Spinal cord (tissue), 10 donors: ENCODE results near the gene GHRHR. TPM values are rescaled to one million over a fixed set of nuclear protein-coding genes. Genes with fewer than 3 reads are reported as not detected.

Experiments
- DNase-seq, 6 donors: peaks; one replicate each; pipeline versions ENCODE4 v3.0.0 to v3.0.0-alpha.2; 2013 to 2015; ENCODE audit warnings: low spot score in 6 of 6, low read depth in 4 of 6
- H3K27ac ChIP-seq: one replicate; pipeline ENCODE4 v1.5.1; 2013; ENCODE audit warnings: low read depth, low read length, control low read depth
- H3K27me3 ChIP-seq: one replicate; pipeline ENCODE4 v1.6.1; 2013; ENCODE audit warnings: low read length; ENCODE audit not compliant: control insufficient read depth, insufficient read depth
- H3K36me3 ChIP-seq: one replicate; pipeline ENCODE4 v1.6.1; 2013; ENCODE audit warnings: low read length; ENCODE audit not compliant: control insufficient read depth, insufficient read depth
- H3K4me1 ChIP-seq: one replicate; pipeline ENCODE4 v1.6.1; 2013; ENCODE audit warnings: low read length; ENCODE audit not compliant: control insufficient read depth, insufficient read depth
- H3K4me3 ChIP-seq: one replicate; pipeline ENCODE4 v1.5.1; 2013; ENCODE audit warnings: low read depth, low read length, control low read depth
- H3K9me3 ChIP-seq: one replicate; pipeline ENCODE4 v1.6.1; 2013; ENCODE audit warnings: low read length; ENCODE audit not compliant: control insufficient read depth, insufficient read depth
- WGBS: methylation state at CpG from one replicate; pipeline ENCODE4 v1.1.5; 2013; ENCODE audit warnings: missing lambda C conversion rate; ENCODE audit not compliant: insufficient coverage; 5-methylcytosine and 5-hydroxymethylcytosine counted together
- polyA plus RNA-seq, 2 donors: library from polyadenylated mRNA; unstranded; fragments of 120-200 nt; gene quantifications; one replicate each; pipeline ENCODE4 v1.2.1, GENCODE V29; 2013; ENCODE audit not compliant: insufficient read length in 2 of 2
- total RNA-seq, 2 donors: library from RNA; depleted of rRNA in 1 of 2; stranded (reverse); fragments of 120-200 nt in 1 of 2; fragments of >200 nt in 1 of 2; gene quantifications; one replicate each; pipeline versions ENCODE4 v1.2.3 to v1.2.4, GENCODE V29; 2013 to 2014
- donor health status: healthy.

GHRHR gene
- total and polyA plus RNA-seq, 4 donors: 2.7 to 5.2 (median 4.3) TPM

GRCh38 chr7:30971840-30972563, 8.2 kb downstream of the GHRHR start:
- Histone ChIP-seq H3K4me3 (no peak overlapping the region), H3K4me1 (peaks cover 8% of the 10 kb centered on the region), H3K27me3 (peaks cover 5% of the 10 kb centered on the region), H3K36me3 (no peaks in the 10 kb centered on the region), H3K9me3 (no peaks in the 10 kb centered on the region), H3K27ac (no peak overlapping the region)
- no peak for DNase-seq
- 61% methylated on average over 9 of the region's 15 CpGs for WGBS

GRCh38 chr7:30973292-30973691, 9.5 kb downstream of the GHRHR start:
- no peak overlapping the region for H3K27ac ChIP-seq
- no peaks in the 10 kb centered on the region for H3K36me3 ChIP-seq
- WGBS: 74% methylated on average over 3 of the region's 3 CpGs
- H3K27me3 ChIP-seq: peaks cover 5% of the 10 kb centered on the region
- DNase-seq: no peak
- no peak overlapping the region for H3K4me3 ChIP-seq
- no peaks in the 10 kb centered on the region for H3K9me3 ChIP-seq
- peaks cover 8% of the 10 kb centered on the region for H3K4me1 ChIP-seq

GRCh38 chr7:30973791-30974604, 10.2 kb downstream of the GHRHR start:
- Histone ChIP-seq H3K4me3 (no peak overlapping the region), H3K36me3 (no peaks in the 10 kb centered on the region), H3K9me3 (no peaks in the 10 kb centered on the region), H3K27me3 (peaks cover 8% of the 10 kb centered on the region), H3K27ac (no peak overlapping the region), H3K4me1 (peaks cover 8% of the 10 kb centered on the region)
- no peak for DNase-seq
- WGBS: 94% methylated on average over 13 of the region's 18 CpGs

GRCh38 chr7:30974605-30975255, 11.0 kb downstream of the GHRHR start:
- H3K36me3 ChIP-seq: no peaks in the 10 kb centered on the region
- no peaks in the 10 kb centered on the region for H3K9me3 ChIP-seq
- no peak overlapping the region for H3K4me3 ChIP-seq
- 20% methylated on average over 7 of the region's 7 CpGs for WGBS
- H3K27me3 ChIP-seq: peaks cover 10% of the 10 kb centered on the region
- no peak overlapping the region for H3K27ac ChIP-seq
- peaks cover 8% of the 10 kb centered on the region for H3K4me1 ChIP-seq
- DNase-seq: no peak

GRCh38 chr7:30975256-30975899, 11.6 kb downstream of the GHRHR start:
- Histone ChIP-seq H3K27me3 (peaks cover 10% of the 10 kb centered on the region), H3K4me3 (no peak overlapping the region), H3K36me3 (no peaks in the 10 kb centered on the region), H3K4me1 (peaks cover 8% of the 10 kb centered on the region), H3K9me3 (no peaks in the 10 kb centered on the region), H3K27ac (no peak overlapping the region)
- DNase-seq: no peak
- WGBS: 93% methylated on average over 3 of the region's 5 CpGs

GRCh38 chr7:30976381-30976780, 12.6 kb downstream of the GHRHR start:
- Histone ChIP-seq H3K27me3 (peaks cover 8% of the 10 kb centered on the region), H3K9me3 (no peaks in the 10 kb centered on the region), H3K4me1 (peaks cover 8% of the 10 kb centered on the region), H3K27ac (no peak overlapping the region), H3K36me3 (no peaks in the 10 kb centered on the region), H3K4me3 (no peak overlapping the region)
- DNase-seq: no peak
- WGBS: 100% methylated on average over 2 of the region's 5 CpGs

- Histone ChIP-seq H3K27me3 (peaks cover 5% of the 10 kb centered on the region), H3K27ac (no peak overlapping the region), H3K4me3 (no peak overlapping the region), H3K36me3 (no peaks in the 10 kb centered on the region), H3K4me1 (peaks cover 8% of the 10 kb centered on the region), H3K9me3 (no peaks in the 10 kb centered on the region)
- no peak for DNase-seq
- WGBS: no CpG with 5 or more reads among the region's 1 CpG
Observed at GRCh38 chr7:30977222-30977621, 13.5 kb downstream of the GHRHR start.

GRCh38 chr7:30977896-30978564, 14.3 kb downstream of the GHRHR start:
- peaks cover 5% of the 10 kb centered on the region for H3K27me3 ChIP-seq
- H3K27ac ChIP-seq: no peak overlapping the region
- H3K36me3 ChIP-seq: no peaks in the 10 kb centered on the region
- 38% methylated on average over 4 of the region's 9 CpGs for WGBS
- no peak overlapping the region for H3K4me3 ChIP-seq
- no peaks in the 10 kb centered on the region for H3K9me3 ChIP-seq
- DNase-seq: peak in 1 of 6 donors; percentile 32
- peaks cover 8% of the 10 kb centered on the region for H3K4me1 ChIP-seq

- DNase-seq: no peak
- peaks cover 15% of the 10 kb centered on the region for H3K4me1 ChIP-seq
- H3K36me3 ChIP-seq: no peaks in the 10 kb centered on the region
- H3K27ac ChIP-seq: no peak overlapping the region
- H3K4me3 ChIP-seq: no peak overlapping the region
- WGBS: 84% methylated on average over 11 of the region's 11 CpGs
- H3K9me3 ChIP-seq: no peaks in the 10 kb centered on the region
- peaks cover 5% of the 10 kb centered on the region for H3K27me3 ChIP-seq
Observed at GRCh38 chr7:30979027-30979426, 15.3 kb downstream of the GHRHR start.
